HEK293 (cell line): ENCODE results near the gene CNOT4.

ENCODE experiments used
- GFI1B ChIP-seq: fragments of 450-650 bp; formaldehyde crosslinking; IDR thresholded peaks from 2 replicates; pipeline ENCODE4 v1.5.1; 2016; ENCODE audit warnings: missing biosample characterization, missing genetic modification characterization
- SCRT1 ChIP-seq: fragments of 450-650 bp; formaldehyde crosslinking; IDR thresholded peaks from 2 replicates; pipeline ENCODE4 v1.5.1; 2016; ENCODE audit warnings: missing biosample characterization, missing genetic modification characterization, borderline replicate concordance
- ZBTB20 ChIP-seq: fragments of 450-650 bp; formaldehyde crosslinking; IDR thresholded peaks from 2 replicates; pipeline ENCODE4 v1.5.1; 2016; ENCODE audit warnings: missing biosample characterization, missing genetic modification characterization
- ZBTB48 ChIP-seq: fragments of 450-650 bp; formaldehyde crosslinking; IDR thresholded peaks from 2 replicates; pipeline ENCODE4 v1.5.1; 2016; ENCODE audit warnings: missing biosample characterization, missing genetic modification characterization
- ZFHX2 ChIP-seq: fragments of 450-650 bp; formaldehyde crosslinking; conservative IDR thresholded peaks from 2 replicates; pipeline ENCODE4 v1.5.1; 2016; ENCODE audit warnings: missing biosample characterization, missing genetic modification characterization
- ZNF140 ChIP-seq: fragments of 450-650 bp; formaldehyde crosslinking; IDR thresholded peaks from 2 replicates; pipeline ENCODE4 v1.5.1; 2016; ENCODE audit warnings: missing biosample characterization, missing genetic modification characterization
- ZNF174 ChIP-seq: fragments of 450-650 bp; formaldehyde crosslinking; IDR thresholded peaks from 2 replicates; pipeline ENCODE4 v1.5.0; 2017; ENCODE audit warnings: missing biosample characterization, mild to moderate bottlenecking, missing genetic modification characterization
- ZNF2 ChIP-seq: fragments of 450-650 bp; formaldehyde crosslinking; IDR thresholded peaks from 2 replicates; pipeline ENCODE4 v1.5.1; 2016; ENCODE audit warnings: missing biosample characterization, missing genetic modification characterization
- ZNF23 ChIP-seq: fragments of 450-650 bp; formaldehyde crosslinking; IDR thresholded peaks from 2 replicates; pipeline ENCODE4 v1.5.1; 2016; ENCODE audit warnings: missing biosample characterization, missing genetic modification characterization, borderline replicate concordance
- ZNF274 ChIP-seq, 2 experiments: fragments of 200-500 bp in 1 of 2; fragments of 450-650 bp in 1 of 2; sonication (Bioruptor generic) in 1 of 2; formaldehyde crosslinking in 1 of 2; IDR thresholded peaks; 2 replicates each; pipeline versions ENCODE4 v1.5.1 to v1.6.1; 2014 to 2016; ENCODE audit warnings: borderline replicate concordance in 1 of 2, inconsistent platforms in 1 of 2, low read length in 1 of 2, missing biosample characterization in 1 of 2, missing genetic modification characterization in 1 of 2
- ZNF292 ChIP-seq: fragments of 450-650 bp; formaldehyde crosslinking; IDR thresholded peaks from 2 replicates; pipeline ENCODE4 v1.5.1; 2016; ENCODE audit warnings: low read depth, missing biosample characterization, missing genetic modification characterization, borderline replicate concordance
- ZNF416 ChIP-seq: fragments of 450-650 bp; formaldehyde crosslinking; IDR thresholded peaks from 2 replicates; pipeline ENCODE4 v1.5.1; 2016; ENCODE audit warnings: missing biosample characterization, missing genetic modification characterization
- ZNF629 ChIP-seq: fragments of 450-650 bp; formaldehyde crosslinking; IDR thresholded peaks from 2 replicates; pipeline ENCODE4 v1.5.1; 2017; ENCODE audit warnings: missing biosample characterization, missing genetic modification characterization
- ZNF701 ChIP-seq: fragments of 450-650 bp; formaldehyde crosslinking; IDR thresholded peaks from 2 replicates; pipeline ENCODE4 v1.5.1; 2016; ENCODE audit warnings: missing biosample characterization, missing genetic modification characterization
- ZNF76 ChIP-seq: fragments of 450-650 bp; formaldehyde crosslinking; IDR thresholded peaks from 2 replicates; pipeline ENCODE4; 2016; ENCODE audit warnings: low read depth, missing biosample characterization, missing genetic modification characterization, borderline replicate concordance
- TF ChIP-seq, protein P1 (sequence below): fragments of 450-650 bp; formaldehyde crosslinking; IDR thresholded peaks from 2 replicates; pipeline ENCODE4 v1.5.1; 2016; ENCODE audit warnings: missing biosample characterization, missing genetic modification characterization
- TF ChIP-seq, protein P2 (sequence below): fragments of 450-650 bp; formaldehyde crosslinking; conservative IDR thresholded peaks from 2 replicates; pipeline ENCODE4 v1.5.1; 2016; ENCODE audit warnings: low read depth, missing biosample characterization, missing genetic modification characterization
- TF ChIP-seq, protein P3 (sequence below): fragments of 450-650 bp; formaldehyde crosslinking; IDR thresholded peaks from 2 replicates; pipeline ENCODE4 v1.5.1; 2016; ENCODE audit warnings: missing biosample characterization, missing genetic modification characterization
- TF ChIP-seq, protein P4 (sequence below): fragments of 450-650 bp; formaldehyde crosslinking; IDR thresholded peaks from 2 replicates; pipeline ENCODE4 v1.5.1; 2016; ENCODE audit warnings: missing biosample characterization, missing genetic modification characterization

CNOT4 gene

DNA sequence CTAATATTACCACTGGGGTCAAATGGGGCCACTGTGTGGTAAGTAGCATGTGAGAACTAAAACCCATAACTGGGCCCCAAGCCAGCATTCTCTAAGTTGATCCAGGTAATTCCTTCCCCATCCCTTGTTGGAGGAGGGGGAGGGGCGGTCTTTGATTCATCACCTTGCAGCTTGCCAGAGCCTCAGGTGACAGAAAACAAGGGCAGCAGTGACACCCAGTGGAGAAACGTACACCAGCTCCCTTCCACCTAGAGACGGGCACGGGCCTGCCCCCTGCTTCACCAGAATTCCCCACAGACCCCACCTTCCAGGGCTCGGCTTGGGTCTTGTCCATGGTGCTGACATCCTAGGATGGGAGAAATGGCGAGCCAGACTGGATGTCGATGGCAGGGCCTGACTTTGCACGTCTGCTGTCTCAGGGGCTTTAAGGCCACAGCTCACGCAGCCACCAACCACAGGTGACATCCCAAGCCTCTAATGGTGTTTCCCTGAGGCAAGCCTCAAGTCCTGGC lies 174.2 kb downstream of the CNOT4 start (continued):
- TF ChIP-seq, protein P1, sequence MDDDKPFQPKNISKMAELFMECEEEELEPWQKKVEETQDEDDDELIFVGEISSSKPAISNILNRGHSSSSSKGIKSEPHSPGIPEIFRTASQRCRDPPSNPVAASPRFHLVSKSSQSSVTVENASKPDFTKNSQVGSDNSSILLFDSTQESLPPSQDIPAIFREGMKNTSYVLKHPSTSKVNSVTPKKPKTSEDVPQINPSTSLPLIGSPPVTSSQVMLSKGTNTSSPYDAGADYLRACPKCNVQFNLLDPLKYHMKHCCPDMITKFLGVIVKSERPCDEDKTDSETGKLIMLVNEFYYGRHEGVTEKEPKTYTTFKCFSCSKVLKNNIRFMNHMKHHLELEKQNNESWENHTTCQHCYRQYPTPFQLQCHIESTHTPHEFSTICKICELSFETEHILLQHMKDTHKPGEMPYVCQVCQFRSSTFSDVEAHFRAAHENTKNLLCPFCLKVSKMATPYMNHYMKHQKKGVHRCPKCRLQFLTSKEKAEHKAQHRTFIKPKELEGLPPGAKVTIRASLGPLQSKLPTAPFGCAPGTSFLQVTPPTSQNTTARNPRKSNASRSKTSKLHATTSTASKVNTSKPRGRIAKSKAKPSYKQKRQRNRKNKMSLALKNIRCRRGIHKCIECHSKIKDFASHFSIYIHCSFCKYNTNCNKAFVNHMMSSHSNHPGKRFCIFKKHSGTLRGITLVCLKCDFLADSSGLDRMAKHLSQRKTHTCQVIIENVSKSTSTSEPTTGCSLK (tag by site-specific recombination), result no peak
- TF ChIP-seq ZNF292 (tag by site-specific recombination) (no peak), GFI1B (no peak), ZBTB48 (tag by site-specific recombination) (peak; percentile 53; the same call in 1 of the 2 replicates), SCRT1 (0 out of 2 replicates have a peak, but pooled peaks have one; percentile 22), ZNF416 (no peak), ZNF76 (tag by site-specific recombination) (no peak), ZNF23 (tag by site-specific recombination) (no peak), ZNF2 (tag by site-specific recombination) (no peak), ZNF701 (tag by site-specific recombination) (no peak), ZNF174 (tag by site-specific recombination) (no peak), ZFHX2 (tag by site-specific recombination) (no peak), ZNF140 (no peak), ZNF629 (tag by site-specific recombination) (no peak), ZBTB20 (tag by site-specific recombination) (no peak), ZNF274 (IDR thresholded peaks at IDR 0.05; ENCODE audit: low read length) (no peak), ZNF274 (tag by site-specific recombination; IDR thresholded peaks at IDR 0.05; ENCODE audit: borderline replicate concordance) (no peak)
- TF ChIP-seq, protein P2, sequence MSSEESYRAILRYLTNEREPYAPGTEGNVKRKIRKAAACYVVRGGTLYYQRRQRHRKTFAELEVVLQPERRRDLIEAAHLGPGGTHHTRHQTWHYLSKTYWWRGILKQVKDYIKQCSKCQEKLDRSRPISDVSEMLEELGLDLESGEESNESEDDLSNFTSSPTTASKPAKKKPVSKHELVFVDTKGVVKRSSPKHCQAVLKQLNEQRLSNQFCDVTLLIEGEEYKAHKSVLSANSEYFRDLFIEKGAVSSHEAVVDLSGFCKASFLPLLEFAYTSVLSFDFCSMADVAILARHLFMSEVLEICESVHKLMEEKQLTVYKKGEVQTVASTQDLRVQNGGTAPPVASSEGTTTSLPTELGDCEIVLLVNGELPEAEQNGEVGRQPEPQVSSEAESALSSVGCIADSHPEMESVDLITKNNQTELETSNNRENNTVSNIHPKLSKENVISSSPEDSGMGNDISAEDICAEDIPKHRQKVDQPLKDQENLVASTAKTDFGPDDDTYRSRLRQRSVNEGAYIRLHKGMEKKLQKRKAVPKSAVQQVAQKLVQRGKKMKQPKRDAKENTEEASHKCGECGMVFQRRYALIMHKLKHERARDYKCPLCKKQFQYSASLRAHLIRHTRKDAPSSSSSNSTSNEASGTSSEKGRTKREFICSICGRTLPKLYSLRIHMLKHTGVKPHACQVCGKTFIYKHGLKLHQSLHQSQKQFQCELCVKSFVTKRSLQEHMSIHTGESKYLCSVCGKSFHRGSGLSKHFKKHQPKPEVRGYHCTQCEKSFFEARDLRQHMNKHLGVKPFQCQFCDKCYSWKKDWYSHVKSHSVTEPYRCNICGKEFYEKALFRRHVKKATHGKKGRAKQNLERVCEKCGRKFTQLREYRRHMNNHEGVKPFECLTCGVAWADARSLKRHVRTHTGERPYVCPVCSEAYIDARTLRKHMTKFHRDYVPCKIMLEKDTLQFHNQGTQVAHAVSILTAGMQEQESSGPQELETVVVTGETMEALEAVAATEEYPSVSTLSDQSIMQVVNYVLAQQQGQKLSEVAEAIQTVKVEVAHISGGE (tag by site-specific recombination), result no peak
- TF ChIP-seq, protein P3, sequence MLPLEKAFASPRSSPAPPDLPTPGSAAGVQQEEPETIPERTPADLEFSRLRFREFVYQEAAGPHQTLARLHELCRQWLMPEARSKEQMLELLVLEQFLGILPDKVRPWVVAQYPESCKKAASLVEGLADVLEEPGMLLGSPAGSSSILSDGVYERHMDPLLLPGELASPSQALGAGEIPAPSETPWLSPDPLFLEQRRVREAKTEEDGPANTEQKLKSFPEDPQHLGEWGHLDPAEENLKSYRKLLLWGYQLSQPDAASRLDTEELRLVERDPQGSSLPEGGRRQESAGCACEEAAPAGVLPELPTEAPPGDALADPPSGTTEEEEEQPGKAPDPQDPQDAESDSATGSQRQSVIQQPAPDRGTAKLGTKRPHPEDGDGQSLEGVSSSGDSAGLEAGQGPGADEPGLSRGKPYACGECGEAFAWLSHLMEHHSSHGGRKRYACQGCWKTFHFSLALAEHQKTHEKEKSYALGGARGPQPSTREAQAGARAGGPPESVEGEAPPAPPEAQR (tag by site-specific recombination), result no peak
- TF ChIP-seq, protein P4, sequence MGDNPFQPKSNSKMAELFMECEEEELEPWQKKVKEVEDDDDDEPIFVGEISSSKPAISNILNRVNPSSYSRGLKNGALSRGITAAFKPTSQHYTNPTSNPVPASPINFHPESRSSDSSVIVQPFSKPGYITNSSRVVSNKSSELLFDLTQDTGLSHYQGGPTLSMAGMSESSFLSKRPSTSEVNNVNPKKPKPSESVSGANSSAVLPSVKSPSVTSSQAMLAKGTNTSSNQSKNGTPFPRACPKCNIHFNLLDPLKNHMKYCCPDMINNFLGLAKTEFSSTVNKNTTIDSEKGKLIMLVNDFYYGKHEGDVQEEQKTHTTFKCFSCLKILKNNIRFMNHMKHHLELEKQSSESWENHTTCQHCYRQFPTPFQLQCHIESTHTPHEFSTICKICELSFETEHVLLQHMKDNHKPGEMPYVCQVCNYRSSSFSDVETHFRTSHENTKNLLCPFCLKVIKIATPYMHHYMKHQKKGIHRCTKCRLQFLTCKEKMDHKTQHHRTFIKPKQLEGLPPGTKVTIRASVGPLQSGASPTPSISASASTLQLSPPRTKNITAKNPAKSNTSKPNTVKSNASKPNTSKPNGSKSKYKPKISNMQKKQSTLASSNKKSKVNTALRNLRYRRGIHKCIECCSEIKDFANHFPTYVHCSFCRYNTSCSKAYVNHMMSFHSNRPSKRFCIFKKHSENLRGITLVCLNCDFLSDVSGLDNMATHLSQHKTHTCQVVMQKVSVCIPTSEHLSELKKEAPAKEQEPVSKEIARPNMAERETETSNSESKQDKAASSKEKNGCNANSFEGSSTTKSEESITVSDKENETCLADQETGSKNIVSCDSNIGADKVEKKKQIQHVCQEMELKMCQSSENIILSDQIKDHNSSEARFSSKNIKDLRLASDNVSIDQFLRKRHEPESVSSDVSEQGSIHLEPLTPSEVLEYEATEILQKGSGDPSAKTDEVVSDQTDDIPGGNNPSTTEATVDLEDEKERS, result no peak
- TF ChIP-seq, all 188 proteins: peak for 15
